ENCODE measurements around the gene DGKE.

DGKE gene

DNA sequence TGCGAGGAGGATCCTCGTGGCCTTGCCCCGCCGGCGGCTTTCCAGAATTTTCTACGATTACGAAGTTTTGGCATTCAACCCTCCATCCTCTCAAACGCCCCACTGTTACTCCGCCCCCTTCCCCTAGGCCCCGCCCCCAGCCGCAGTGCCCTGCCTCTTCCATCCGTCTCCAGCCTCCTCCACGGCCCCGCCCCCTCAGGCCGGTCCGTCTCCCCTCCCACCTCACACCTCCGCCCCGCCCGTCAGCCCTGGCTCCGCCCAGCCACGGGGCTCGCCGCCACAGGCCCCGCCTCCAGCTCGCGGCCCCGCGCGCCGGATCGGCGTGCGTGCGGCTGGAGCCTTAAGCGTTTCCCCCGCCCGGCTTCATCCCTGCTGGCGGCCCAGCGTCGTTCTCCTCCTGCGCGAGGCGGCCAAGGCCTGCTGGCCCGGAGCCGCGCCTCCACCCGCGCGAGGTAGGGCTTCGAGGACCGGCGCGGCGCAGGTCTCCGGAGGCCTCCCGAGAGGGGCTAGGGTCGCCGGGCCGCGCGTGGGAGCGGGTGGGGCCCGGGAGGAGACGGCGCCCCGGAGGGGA is at the start of gene DGKE, which contains the start of gene C17orf67:
Gene DGKE, plus strand, starts transcription at position 343 of the 571 bp plus-strand sequence. CDS start 645 bp downstream, outside the sequence.
Gene C17orf67, minus strand, starts transcription at position 112 of the 571 bp plus-strand sequence. CDS start 18,110 bp downstream, outside the sequence.
- intact Hi-C loops (cut with DNase I), result loop anchor here (5.0 to 10.0 kb wide), 2 partner anchors 78 to 131 kb away; partner anchors contain the start of genes COIL and TRIM25
- peak; percentile 89 to 99 (median 97) for DNase-seq

DNA sequence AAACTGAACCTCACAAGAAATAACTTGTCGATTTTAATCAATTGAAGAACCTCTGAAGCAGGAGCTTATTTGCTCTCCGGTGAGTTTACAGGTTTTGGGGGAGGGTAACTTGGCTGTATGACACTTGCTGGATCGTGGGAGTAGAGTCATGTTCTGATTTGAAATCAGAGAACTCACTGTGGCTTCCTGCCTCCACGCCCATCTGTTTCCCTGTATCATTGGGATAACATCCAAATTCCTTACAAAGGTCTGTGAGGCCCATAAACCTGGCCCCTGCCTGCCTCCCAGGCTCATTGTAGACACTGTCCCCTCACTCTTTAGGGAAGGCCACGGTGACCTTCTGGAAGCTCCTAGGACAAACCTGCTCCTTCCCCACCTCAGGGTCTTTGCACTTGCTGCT is 48.5 kb upstream of the DGKE start:
- DNase-seq, result no peak
- intact Hi-C loops (cut with DNase I), result no loop called here

DNA sequence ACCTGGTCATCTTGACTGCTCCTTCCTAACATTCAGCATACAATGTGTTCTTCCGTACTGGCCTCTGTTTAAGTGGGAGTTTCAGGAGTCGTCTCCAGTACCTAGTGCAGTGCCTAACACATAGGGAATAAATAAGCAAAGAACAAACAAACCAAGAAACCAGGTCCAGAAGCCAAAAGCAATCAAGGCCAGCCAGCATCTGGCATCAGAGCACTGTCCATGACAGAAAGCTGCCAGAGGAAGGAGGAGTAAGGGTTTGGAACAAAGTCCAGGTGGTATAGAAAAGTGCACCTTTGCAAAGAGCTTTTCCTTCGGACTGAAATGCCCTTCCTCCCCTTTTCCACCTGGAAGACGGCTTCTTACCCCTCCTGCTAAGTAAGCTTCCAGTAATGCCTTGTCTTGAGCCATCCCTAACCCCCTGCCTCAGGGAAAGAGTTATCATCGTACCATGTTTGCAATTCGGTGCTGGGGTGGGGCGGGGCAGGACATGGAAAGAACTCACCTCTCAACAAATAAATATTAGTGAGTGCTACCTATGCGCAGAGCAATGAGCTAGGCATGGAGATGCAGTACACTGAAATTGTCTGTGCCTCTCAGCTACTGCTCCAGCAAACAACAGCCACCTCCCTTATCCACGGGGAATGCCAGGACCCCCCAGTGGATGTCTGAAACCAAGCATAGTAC is 47.8 kb upstream of the DGKE start:
- intact Hi-C loops (cut with DNase I), result no loop called here
- no peak for DNase-seq

DNA sequence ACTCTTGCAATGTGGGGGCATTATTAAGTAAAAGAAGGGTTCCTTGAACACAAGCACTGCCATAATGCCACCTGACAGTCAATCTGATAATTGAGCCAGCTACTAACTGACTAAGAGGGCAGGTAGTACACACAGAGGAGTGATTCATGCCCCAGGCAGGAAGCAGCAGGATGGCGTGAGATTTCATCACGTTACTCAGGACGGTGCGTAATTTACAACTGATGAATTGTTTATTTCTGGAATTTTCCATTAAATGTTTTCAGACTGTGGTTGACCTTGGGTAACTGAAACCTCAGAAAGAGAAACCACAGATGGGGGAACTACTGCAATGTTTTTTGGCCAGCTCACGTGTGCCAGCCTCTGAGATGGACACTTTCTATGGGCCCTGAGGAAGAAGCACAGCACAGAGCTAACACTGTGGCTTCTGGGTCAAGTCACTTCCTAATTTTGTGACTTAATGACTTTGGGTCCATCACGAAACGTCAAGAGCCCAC is 46.9 kb upstream of the DGKE start:
- no peak for DNase-seq
- intact Hi-C loops (cut with DNase I), result no loop called here

DNA sequence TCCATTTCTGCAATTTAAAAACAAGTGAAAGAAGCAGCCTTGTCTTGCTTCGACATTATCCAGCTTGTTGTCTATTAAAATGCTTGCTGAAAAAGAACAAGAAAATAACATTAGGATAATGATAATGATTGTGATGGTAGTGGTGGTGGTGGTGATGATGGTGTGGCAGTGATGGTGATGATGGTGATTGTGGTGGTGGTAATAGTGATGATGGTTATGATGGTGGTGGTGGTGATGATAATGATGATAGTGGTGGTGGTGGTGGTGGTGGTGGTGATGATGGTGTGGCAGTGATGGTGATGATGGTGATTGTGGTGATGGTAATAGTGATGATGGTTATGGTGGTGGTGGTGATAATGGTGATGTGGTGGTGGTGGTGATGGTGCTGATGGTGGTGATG is 41.7 kb upstream of the DGKE start:
- intact Hi-C loops (cut with DNase I), result no loop called here

DNA sequence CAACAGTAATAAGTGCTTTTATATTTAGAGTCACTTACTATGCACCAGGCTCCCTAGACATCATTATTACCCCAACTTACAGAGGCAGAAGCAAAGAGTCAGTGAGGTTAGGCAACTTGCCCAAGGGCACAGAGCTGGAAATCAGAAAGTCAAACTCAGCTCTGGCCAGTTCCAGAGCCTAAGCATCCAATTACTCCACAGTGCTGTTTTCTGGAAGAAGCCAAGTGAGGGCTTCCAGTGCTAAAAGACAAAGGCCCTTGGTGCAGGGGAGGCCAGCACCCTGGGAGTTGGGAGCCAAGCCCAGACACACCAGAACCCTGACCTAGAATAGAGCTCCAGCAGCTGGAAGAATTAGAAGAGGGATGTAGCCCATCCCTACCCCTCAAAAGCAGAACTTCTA is 40.4 kb upstream of the DGKE start:
- peak in 1 of 42 donors; percentile 2 for DNase-seq
- intact Hi-C loops (cut with DNase I), result no loop called here

More for the DNA sequence above, 41.7 kb upstream of the DGKE start:
- DNase-seq, result no peak

DNA sequence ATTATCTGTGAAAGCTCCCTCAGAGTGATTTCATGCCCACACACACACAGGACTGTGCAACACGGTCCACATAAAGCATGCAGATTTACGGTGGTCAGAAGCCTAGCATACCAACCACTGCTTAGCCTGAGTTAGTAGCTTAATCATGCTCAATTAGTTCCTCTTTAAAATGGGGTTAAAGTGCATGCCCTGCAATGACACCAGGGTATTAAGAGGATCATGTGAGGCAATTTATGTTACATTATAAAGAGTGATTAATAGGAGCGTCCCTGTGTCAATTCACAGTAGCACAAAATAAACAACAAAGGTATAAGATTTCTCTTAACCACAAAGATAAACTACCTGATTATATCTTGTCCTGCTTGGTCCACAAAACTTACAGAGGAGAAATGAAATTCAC is 40.0 kb upstream of the DGKE start:
- no peak for DNase-seq
- intact Hi-C loops (cut with DNase I), result no loop called here

DNA sequence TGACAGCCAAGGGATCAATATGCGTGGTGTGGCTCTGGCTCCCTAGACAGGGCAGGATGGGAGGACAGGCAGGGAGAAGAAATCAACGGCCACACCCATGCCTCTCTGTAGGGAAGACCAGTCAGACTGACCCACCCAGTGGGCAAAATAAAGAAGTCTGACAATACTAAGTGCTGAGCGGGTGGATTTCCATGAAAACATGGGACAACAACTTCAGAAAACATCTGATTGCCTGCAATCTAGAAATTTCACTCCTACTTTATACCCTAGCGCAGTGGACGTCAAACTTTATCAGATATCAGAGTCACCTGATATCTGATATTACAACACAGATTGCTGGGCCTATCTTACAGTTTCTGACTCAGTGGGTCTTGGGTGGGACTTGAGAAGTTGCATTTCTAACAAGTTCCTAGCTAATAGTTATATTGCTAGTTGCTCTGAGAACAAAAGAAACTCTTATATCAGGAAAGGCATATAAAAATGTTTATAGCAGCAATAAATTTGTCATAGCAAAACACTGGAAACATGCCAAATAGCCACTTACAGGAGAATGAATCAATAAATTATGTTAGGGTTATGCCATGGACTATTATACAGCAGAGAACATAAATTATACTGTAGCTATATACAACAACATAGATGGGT is 38.6 kb upstream of the DGKE start:
- intact Hi-C loops (cut with DNase I), result no loop called here
- no peak for DNase-seq

DNA sequence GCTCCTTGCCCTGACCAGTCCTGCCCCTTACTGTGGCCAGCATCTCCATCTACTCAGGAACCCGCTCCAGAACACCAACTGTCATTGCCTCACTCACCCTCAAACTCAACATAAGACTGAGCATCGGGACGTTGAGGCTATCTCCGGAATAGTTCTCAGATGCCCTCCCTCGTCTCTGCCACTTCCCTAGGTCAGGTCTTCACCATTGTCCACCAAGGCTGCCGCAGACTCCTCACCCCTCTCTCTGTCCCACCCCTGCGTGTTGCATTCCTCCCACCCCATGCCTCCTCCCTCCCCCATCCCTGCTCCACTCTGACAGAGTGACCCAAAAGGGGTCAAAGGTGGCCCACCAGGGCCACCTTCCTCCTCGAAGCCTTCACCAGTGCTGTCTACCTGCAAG is 37.4 kb upstream of the DGKE start:
- intact Hi-C loops (cut with DNase I), result no loop called here
- DNase-seq, result no peak

DNA sequence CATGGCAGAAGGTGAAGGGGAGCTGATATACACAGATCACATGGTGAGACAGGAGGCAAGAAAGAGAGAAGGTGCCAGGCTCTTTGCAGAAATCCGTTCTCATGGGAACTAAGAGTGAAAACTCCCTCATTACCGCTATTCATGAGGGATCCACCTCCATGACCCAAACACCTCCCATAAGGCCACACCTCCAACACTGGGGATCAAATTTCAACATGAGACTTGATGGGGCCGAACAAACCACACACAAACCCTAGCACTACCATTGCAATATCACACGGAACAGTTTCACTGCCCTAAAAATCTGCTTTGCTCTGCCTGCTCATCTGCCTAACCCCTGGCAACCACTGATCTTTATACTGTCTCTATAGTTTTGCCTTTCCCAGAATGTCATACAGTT is 35.0 kb upstream of the DGKE start:
- intact Hi-C loops (cut with DNase I), result no loop called here
- no peak for DNase-seq

DNA sequence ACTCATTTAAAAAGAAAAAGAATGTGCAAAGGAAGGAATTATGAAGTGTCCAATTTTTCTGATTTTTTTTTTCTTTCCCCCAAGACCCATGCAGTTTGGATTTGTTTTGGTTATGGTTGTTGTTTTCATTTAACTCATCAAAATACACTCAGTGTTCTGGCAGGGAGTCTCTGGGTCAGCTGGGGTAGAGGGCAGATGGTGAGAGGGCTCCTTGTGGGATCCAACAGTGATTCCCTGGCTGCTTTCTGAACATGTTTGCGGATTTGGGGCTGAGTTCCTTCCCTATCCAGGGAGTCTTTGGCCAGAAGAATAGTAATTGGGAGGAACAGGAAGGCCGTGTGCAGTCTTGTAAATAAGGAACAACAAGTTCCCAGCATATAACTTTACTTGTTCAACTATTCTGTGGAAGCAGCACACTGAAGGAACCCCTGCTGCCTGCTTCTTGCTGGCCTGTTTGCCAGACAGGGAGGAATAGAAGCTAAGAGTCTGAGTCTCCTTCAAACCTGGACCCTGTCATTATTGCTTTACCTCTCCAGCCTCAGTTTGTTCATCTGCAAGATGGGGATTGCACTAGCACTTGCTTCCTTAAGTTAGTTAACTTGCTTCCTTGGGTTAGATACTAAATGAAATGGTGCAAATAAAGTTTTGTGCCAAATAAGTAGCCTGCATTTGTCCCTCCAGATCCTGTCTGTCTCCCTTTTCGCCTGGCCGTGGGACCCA is 32.3 kb upstream of the DGKE start:
- intact Hi-C loops (cut with DNase I), result no loop called here
- no peak for DNase-seq

DNA sequence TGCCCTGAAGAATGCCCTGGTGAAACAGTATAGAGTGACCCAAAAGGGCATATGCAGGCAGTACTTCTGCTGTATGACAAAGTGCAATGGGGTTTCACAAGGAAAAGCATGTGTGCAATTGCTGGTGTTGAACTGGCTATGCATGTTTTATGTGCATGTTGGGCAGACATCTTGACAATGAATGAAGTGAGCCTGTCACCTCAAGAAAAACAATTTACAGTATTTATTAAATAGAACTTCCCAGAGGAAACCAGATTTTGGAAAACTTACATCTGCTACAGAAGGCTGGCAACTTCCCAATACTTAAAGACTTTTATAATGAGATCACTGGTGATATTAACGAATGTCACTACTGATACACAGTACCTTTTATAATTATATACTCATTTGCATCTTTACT is 30.9 kb upstream of the DGKE start:
- no peak for DNase-seq
- intact Hi-C loops (cut with DNase I), result no loop called here

DNA sequence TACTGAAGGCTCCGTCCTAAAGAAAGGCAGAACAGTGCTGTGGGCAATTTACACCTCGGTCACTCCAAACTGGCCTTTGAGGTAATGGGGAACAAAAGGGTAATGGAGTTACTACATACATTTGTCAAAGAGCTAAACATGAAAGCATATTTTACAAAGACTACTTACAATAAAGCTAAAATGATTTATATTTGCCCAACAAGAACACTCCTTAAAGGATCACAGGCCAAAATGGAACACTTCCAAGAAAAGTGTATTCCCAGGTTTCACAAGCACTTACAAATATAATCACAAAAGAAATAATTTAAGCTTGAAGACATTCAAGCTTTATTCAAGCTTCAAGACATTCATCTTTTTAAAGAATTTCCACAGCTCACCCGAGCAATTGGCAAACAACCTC is 29.5 kb upstream of the DGKE start:
- intact Hi-C loops (cut with DNase I), result no loop called here
- DNase-seq, result no peak

DNA sequence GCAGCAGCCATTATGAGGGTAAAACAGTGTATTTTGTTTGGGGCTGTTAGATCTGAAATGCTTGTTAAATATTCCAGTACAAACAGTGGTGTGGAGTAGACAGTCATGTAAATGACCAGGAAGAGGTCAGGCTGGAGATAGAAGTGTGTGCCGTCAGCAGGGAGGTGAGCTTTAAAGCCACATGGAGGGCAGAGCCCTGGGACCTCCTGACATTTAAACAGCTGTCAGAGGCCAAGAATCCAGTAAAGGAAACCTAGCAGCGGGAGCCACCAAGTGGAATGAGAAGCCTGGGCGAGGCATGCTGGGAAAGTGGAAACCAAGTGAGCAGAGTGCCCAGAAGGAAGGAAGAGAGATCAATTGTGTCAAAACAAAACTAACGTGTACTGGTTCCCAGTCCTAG is 27.0 kb upstream of the DGKE start:
- DNase-seq, result no peak

DNA sequence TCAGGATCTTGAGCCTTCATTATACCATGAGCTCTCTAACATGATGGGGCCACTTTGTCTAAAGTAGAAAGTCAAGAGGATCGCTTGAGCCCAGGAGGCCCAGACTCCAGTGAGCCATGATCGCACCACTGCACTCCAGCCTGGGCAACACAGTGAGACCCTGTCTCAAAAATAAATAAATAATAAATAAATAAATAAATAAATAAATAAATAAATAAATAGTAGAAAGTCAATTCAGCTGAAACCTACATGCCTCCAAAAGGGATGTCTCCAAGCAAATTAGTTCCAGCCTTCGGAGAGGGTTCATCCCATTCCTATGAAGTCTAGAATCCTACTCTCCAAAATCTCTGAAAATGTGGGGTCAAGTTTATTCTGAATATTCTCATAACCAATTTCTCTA is 26.2 kb upstream of the DGKE start:
- intact Hi-C loops (cut with DNase I), result no loop called here
- no peak for DNase-seq

More for the DNA sequence above, 27.0 kb upstream of the DGKE start:
- intact Hi-C loops (cut with DNase I), result no loop called here

DNA sequence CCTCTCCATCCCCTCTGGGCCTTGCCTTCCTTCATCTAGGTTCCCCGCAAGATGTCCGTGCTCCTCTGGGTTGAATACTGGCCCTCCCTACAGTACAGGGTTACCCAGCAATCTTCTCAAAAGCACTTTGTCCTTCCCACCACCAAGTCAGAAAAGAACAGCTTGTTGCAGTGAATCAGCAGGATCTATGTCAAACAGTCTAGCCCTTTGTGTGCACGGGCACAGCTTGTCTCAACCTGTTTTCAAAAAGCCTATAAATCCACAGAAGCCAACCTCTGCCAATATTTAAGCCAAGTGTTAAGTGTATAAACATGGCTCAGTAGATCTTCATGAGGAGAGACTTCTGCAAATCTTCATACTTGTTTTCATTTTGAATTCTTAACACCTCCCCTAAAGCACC is 25.4 kb upstream of the DGKE start:
- no peak for DNase-seq
- intact Hi-C loops (cut with DNase I), result no loop called here

DNA sequence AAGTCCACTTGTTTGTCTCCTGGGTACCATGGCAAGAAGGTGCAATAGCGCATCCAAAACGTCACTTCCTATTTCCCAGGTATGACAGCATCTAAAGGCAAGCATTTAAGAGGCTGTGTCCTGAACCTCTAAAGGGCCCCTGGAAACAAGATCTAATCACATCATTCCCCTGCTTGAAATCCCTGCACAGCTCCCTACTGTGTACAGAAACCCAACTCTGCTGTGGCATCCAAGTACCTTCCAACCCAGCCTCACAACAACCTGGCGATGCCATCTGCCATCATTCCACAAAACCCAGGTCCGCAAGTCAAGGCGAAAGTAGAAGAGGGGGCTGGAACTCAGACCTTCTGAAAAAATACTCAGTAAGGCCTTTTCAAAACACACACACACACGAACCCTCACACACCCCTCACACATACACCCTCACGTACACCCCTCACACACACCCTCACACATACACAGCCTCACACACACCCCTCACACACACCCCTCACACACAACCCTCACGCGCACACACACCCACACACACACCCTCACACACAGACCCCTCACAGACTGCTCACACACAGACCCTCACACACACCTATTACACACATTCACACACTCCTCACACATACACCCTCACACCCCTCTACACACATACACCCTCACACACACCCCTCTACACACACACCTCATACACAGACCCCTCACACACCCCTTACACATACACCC is 24.7 kb upstream of the DGKE start:
- intact Hi-C loops (cut with DNase I), result no loop called here
- no peak for DNase-seq

DNA sequence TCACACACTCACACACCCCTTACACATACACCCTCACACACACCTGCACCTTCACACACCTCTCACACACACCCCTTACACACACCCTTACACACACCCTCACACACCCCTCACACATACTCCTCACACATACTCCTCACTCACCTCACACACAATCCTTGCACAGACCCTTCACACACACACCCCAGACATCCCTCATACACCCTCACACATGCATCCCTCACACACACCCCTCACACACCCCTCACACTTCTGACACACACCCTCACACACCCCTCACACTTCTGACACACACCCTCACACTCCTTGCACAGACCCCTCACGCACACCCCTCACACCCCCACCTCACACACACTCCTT is 24.2 kb upstream of the DGKE start:
- DNase-seq, result no peak
- intact Hi-C loops (cut with DNase I), result no loop called here

DNA sequence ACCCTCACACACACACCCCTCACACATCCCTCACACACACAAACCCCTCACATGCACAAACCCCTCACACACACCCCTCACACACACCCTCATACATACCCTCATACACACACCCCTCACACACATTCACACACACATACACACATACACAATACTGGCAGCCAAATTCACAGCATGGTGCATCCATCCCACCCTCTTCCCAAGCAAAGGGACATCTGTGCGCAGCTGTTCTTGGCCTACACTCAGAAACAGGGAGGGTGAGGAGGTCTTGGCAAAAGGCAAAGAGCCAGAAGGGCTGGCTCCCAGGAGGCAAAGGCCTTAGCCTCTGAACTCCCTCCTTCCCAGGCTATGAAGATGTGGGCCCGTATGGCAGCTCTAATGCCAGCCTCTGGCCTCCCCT is 23.6 kb upstream of the DGKE start:
- no peak for DNase-seq
- intact Hi-C loops (cut with DNase I), result no loop called here
